ENCODE results near the gene LRRC41.
"Not testable (repeated sequence)": the region's sequence is repeated elsewhere in the genome, so short reads cannot be mapped to it uniquely, and the experiment has no call there.

Gene LRRC41

GRCh38 chr1:46285730-46286477 is 17.5 kb downstream of the LRRC41 start:
- no peak for FAIRE-seq

GRCh38 chr1:46284597-46285564 is 18.5 kb downstream of the LRRC41 start:
- FAIRE-seq: no peak

- no peak for FAIRE-seq
These were observed 19.4 kb downstream of the LRRC41 start for GRCh38 chr1:46284058-46284457.

- FAIRE-seq: no peak
These were observed 22.4 kb downstream of the LRRC41 start for GRCh38 chr1:46281021-46281420.

- FAIRE-seq: no peak
These were observed 23.3 kb downstream of the LRRC41 start for GRCh38 chr1:46280092-46280491.

- no peak for FAIRE-seq
These were observed 24.6 kb downstream of the LRRC41 start for GRCh38 chr1:46278807-46279206.

GRCh38 chr1:46277658-46278373 is 25.6 kb downstream of the LRRC41 start:
- no peak for FAIRE-seq

- FAIRE-seq: no peak
These were observed 28.4 kb downstream of the LRRC41 start for GRCh38 chr1:46275030-46275337.

- no peak for FAIRE-seq
These were observed 29.0 kb downstream of the LRRC41 start for GRCh38 chr1:46274225-46275029.

GRCh38 chr1:46268578-46268977 is 34.8 kb downstream of the LRRC41 start:
- FAIRE-seq: no peak

GRCh38 chr1:46263146-46263545 is 40.3 kb downstream of the LRRC41 start:
- no peak for FAIRE-seq

GRCh38 chr1:46262508-46262907 is 40.9 kb downstream of the LRRC41 start:
- no peak for FAIRE-seq

- FAIRE-seq: no peak
These were observed 46.9 kb downstream of the LRRC41 start for GRCh38 chr1:46256523-46256922.

- FAIRE-seq: no peak
These were observed 48.7 kb downstream of the LRRC41 start for GRCh38 chr1:46254668-46255067.

- no peak for FAIRE-seq
These were observed 55.1 kb downstream of the LRRC41 start for GRCh38 chr1:46248122-46248920.

GRCh38 chr1:46247436-46248121 is 55.8 kb downstream of the LRRC41 start, which contains the start of gene RAD54L:
Gene RAD54L (plus strand): TSS chr1:46247763. CDS start chr1:46248406, 643 bp downstream.
- FAIRE-seq: no peak

GRCh38 chr1:46246548-46247435 is 56.6 kb downstream of the LRRC41 start:
- FAIRE-seq: no peak

GRCh38 chr1:46246136-46246535 is 57.3 kb downstream of the LRRC41 start:
- not testable (repeated sequence) for FAIRE-seq

GRCh38 chr1:46244656-46245371 is 58.6 kb downstream of the LRRC41 start:
- FAIRE-seq: no peak

All from islet of Langerhans (tissue), 1 donor.